Measurements from ENCODE around the gene TXNDC17.
"Not testable (repeated sequence)": the region's sequence is repeated elsewhere in the genome, so short reads cannot be mapped to it uniquely, and the experiment has no call there.

TXNDC17 gene

DNA sequence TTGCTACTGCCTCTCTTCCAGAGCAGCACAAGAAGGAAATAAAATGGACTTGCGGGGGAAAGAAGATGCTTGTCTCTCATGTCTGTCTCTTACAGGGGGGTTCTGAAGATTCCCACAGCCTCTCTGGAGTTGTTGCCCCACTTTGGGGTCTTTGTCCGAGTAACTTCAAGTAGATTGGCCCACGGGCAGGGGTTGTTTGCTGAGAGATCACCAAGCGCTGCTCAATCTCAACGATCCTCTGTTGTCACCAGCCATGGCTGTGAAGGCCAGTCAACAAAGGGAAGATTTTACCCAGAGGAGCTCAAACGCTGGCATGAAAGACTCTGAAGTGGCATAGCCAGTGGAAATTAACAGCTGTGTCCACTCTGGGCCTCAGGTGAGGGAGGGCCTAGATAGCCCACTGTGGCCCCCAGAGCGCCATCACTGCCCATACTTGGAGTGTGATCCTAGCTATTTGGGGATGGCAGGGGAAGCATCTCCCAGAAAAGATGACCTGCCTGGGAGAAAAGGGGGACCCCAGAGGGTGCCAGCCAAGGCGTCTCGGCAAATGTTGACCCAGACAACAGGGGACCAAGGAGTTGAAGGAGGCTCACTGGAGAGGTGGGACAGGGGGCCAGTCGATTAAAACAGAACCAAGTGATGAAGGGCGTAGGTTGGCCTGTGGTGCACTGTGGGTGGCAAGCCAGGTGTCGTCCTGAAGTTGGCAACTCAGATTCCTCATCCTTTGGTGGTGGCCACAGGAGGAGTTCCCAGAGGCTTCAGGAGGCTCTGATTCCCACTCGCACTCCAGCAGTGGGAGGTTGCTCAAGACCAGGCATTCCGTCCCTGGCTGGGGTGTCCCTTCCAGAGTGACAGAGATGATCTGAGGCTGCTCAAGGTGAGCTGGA is 44.3 kb downstream of the TXNDC17 start:
- H3K27ac ChIP-seq, result no peak overlapping the region
- TF ChIP-seq, protein P1, sequence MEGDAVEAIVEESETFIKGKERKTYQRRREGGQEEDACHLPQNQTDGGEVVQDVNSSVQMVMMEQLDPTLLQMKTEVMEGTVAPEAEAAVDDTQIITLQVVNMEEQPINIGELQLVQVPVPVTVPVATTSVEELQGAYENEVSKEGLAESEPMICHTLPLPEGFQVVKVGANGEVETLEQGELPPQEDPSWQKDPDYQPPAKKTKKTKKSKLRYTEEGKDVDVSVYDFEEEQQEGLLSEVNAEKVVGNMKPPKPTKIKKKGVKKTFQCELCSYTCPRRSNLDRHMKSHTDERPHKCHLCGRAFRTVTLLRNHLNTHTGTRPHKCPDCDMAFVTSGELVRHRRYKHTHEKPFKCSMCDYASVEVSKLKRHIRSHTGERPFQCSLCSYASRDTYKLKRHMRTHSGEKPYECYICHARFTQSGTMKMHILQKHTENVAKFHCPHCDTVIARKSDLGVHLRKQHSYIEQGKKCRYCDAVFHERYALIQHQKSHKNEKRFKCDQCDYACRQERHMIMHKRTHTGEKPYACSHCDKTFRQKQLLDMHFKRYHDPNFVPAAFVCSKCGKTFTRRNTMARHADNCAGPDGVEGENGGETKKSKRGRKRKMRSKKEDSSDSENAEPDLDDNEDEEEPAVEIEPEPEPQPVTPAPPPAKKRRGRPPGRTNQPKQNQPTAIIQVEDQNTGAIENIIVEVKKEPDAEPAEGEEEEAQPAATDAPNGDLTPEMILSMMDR (IDR thresholded peaks at IDR 0.05), result no peak
- no peak for TF ChIP-seq ZFX (IDR thresholded peaks at IDR 0.05; ENCODE audit: borderline replicate concordance)

GRCh38 chr17:6686026-6686425 is 45.2 kb downstream of the TXNDC17 start:
- TF ChIP-seq, protein P1 (IDR thresholded peaks at IDR 0.05), result no peak
- TF ChIP-seq ZFX (IDR thresholded peaks at IDR 0.05; ENCODE audit: borderline replicate concordance), result no peak
- H3K27ac ChIP-seq, result no peak overlapping the region

DNA sequence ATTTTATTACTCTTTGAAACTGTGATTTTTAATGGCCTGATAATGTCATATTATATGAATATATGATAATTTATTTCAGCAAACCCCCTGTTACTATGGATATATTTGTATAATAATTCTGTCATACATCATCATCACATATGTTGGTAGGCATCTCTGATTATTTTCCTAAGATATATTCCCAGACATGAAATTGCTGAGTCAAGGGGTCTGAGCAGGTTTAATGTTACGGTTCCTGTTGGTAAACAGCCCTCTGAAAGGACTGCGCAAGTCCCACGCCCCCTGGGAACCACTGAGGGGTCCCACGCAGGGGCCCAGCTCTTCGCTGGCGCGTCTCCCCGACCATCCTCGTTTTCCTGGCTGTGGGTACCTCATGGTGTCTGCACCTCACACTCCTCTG is 48.1 kb downstream of the TXNDC17 start:
- no peak for TF ChIP-seq ZFX (IDR thresholded peaks at IDR 0.05; ENCODE audit: borderline replicate concordance)
- TF ChIP-seq, protein P1 (IDR thresholded peaks at IDR 0.05), result no peak
- H3K27ac ChIP-seq, result no peak overlapping the region

DNA sequence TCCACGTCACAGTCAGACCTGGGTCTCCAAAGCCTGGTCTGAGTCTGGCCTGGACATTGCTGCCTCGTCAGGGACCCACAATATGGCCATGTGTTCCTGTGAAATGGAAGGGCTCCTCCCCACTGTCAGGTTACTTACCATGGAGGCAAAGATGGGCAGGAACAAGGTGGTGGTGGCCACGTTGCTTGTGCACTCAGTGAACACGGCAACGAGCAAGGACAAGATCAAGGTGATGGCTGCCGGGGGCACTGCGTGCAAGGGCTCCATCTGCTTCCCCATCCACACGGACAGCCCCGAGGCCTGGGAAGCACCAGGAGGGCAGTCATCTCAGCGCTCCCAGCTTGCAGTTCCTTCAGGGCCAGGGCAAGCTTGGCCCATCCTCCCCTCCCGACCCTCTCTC is 49.8 kb downstream of the TXNDC17 start:
- TF ChIP-seq, protein P1 (IDR thresholded peaks at IDR 0.05), result no peak
- no peak for TF ChIP-seq ZFX (IDR thresholded peaks at IDR 0.05; ENCODE audit: borderline replicate concordance)
- no peak overlapping the region for H3K27ac ChIP-seq

DNA sequence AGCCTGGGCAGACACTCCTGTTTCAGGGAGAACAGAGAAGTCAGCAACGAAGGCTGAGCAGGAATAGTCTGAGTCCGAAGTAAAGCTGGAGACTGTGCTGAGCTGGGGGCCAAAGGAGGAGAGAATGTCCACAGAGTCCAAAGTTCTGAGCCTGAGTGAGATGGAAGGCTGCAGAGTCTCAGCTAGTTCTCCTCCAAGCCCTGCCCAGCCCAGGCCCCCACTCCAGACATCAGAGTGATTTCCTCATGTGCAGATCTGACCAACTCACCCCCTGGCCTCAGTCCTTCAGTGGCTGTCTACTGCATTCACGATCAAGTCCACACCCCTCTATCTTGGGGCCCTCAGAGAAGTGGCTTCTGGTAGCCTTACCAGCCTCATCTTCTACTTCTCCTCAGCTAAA is 50.7 kb downstream of the TXNDC17 start:
- H3K27ac ChIP-seq, result no peak overlapping the region
- no peak for TF ChIP-seq ZFX (IDR thresholded peaks at IDR 0.05; ENCODE audit: borderline replicate concordance)
- TF ChIP-seq, protein P1 (IDR thresholded peaks at IDR 0.05), result no peak

- not testable (repeated sequence) for H3K27ac ChIP-seq
These were observed 51.1 kb downstream of the TXNDC17 start for GRCh38 chr17:6691958-6692357.
